Amniotic epithelial cell (primary cell): ENCODE results near the gene FUT8.
"Not testable (repeated sequence)": the region's sequence is repeated elsewhere in the genome, so short reads cannot be mapped to it uniquely, and the experiment has no call there.

Source experiments
- DNase-seq: peaks from one replicate; pipeline ENCODE4 v3.0.0-alpha.2; 2010; ENCODE audit warnings: low read depth

Gene FUT8

DNA sequence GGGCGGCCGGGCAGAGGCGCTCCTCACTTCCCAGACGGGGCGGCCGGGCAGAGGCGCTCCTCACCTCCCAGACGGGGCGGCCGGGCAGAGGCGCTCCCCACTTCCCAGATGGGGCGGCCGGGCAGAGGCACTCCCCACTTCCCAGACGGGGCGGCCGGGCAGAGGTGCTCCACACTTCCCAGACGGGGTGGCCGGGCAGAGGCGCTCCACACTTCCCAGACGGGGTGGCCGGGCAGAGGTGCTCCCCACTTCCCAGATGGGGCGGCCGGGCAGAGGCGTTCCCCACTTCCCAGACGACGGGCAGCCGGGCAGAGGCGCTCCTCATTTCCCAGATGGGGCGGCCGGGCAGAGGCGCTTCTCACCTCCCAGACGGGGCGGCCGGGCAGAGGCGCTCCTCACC is 304.3 kb downstream of the FUT8 start:
- not testable (repeated sequence) for DNase-seq

GRCh38 chr14:65717384-65717915 is 304.9 kb downstream of the FUT8 start:
- DNase-seq, result not testable (repeated sequence)

- DNase-seq, result no peak
Observed at GRCh38 chr14:65718629-65719028, 306.1 kb downstream of the FUT8 start.

DNA sequence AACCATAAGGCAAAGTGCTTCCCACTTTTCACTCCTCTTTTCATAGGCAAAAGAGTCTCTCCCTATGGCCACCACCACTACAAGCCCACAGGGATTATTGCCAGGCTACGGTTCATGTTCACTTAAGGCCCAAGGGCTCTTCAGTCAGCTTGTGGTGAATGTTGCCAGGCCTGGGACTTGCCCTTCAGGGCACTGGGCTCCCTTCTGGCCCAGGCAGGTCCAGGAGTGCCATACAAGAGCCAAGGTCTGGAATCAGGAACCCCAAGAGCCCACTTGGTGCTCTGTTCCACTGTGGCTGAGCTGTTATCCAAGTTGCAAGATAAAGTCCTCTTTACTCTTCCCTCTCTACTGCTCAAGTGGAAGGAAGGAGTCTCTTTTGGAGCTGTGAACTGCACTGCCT is 307.6 kb downstream of the FUT8 start:
- DNase-seq, result no peak

- no peak for DNase-seq
Observed at GRCh38 chr14:65720743-65721142, 308.2 kb downstream of the FUT8 start.

DNA sequence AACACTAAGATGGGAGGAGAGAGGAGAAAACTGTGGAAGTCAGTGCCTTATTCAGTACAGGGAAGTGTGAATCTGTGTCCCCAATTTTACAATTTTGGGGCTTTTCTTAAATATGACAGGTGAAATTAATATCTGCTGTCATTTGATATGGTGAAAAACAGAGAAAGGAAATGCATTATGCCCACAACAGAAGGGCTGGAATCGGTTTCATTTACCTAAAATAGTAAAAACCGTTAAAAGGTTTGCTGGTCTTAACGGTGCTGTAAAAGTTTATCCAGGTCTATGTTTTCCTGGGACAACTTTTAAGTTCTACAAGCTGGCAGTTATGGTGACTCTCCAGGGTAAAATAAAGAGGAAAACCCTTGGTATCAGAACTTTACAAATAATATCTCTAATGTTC is 310.8 kb downstream of the FUT8 start:
- DNase-seq, result no peak

GRCh38 chr14:65728604-65729003 is 316.1 kb downstream of the FUT8 start:
- DNase-seq, result no peak

GRCh38 chr14:65729566-65729965 is 317.0 kb downstream of the FUT8 start:
- no peak for DNase-seq

GRCh38 chr14:65731933-65732506 is 319.5 kb downstream of the FUT8 start:
- DNase-seq, result no peak

- DNase-seq, result no peak
Observed at GRCh38 chr14:65738339-65738738, 325.8 kb downstream of the FUT8 start.

DNA sequence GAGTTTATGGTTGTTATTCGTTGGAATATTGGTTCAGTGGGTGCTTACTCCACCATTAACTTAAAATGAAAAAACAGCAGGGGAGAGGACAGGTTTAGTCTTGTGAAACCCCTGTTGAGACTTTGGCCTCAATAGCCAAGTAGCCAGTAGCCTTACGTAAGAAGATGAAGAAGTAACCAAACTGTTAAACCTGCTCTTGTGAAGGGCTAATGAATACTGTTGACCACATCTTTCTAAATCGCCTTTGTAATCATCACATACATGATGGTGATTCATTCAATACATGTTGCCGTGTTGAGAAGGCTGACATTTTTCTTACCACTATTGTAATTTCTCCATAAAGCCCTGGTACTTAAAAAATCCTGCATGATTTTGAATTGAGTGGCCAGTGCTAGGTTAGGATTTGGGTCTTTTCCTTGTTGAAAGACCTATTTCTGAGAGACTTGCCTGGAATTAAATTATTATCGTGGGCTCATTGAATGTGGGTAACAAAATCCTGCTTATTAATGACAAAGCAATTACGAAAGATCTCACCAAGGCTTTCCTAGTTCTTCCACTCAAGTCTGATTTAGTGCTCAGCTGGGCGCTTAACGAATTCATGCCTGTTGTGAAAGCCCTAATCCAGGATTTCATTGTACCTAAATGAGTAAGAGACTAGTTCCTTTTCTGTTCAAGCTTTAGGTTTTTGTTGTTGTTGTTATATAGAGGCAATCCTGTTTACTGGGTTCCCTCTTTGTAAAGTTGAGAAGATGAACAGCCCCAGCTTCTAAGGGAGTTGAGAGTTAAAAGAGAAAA is 333.1 kb downstream of the FUT8 start:
- DNase-seq, result peak; percentile 26

- DNase-seq, result no peak
Observed at GRCh38 chr14:65748796-65749195, 336.3 kb downstream of the FUT8 start.

GRCh38 chr14:65749287-65749686 is 336.8 kb downstream of the FUT8 start:
- DNase-seq, result no peak

DNA sequence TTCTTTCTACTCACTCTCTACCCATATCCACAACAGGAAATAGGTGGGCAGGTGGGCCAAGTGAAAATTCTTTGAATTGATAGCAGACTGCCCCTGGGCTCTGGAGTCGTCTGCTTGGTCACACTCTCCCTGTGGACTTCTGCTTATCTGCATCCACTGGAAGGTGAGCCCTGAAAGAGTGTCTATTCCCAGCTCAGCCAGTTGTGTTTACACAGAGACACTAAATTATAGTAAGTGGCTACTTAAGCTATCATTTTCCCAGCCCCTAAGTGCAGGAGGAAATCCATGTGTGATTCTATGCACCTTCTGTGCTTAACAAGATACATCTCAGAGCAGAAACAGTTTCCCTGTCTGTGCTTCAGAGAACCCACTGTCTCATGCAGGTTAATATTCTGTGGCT is 338.4 kb downstream of the FUT8 start:
- DNase-seq, result no peak

DNA sequence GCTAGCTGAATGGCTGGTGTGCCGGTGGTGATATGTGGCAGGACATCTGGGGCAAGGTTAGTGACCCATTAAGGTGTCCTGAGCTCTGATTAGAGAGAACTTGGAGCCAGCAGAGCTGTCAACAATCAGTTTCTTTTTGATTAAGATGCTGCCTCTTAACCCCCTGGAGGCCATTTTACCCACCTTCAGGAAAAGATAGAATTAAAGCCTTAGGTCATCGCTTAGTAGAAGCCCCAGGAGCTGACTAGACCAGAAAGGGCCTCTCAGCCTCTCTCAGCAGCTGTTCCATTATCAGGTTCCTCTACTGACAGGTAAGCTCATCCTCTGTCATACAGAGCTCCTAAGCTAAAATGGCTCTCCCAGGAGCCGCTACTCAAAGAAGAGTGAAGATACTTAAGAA is 339.0 kb downstream of the FUT8 start:
- DNase-seq, result no peak

GRCh38 chr14:65753061-65753460 is 340.5 kb downstream of the FUT8 start:
- DNase-seq, result no peak

DNA sequence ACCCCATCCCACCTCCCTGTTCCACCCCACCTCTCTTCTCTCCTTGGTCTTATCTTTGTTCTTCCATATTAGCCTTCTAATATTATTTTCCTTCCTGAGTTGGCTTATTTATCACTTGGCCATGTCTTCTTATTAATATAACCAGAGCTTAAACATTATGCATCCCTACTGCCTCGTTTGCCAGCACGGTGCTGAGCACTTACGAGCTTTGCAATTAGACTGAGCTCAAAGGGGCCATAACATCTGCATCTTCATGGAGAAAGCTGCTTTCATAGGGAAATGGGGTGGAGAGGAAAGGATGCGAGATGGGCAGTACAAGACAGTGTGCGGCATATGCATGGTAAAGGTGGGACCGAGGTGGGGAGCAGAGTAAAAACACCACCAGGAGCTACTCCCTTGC is 342.8 kb downstream of the FUT8 start:
- no peak for DNase-seq

DNA sequence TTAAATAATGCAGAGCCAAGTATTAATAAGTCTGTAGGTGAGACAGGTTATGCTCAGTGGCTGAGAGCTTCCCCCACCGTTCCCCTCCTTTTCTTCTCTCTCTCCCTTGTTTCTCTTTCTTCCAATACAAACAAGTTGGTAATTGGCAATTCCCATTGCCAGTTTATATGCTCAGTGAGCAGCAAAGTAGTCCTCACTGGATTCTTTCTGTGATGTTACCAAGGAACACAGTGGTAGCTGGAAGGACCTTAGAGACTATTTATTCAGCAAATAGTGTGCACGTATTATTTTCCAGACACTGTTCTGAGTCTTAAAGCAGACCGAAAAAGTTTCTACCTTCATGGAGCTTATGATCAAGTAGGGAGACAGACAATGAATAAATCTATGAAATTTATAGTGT is 344.4 kb downstream of the FUT8 start:
- DNase-seq, result no peak

DNA sequence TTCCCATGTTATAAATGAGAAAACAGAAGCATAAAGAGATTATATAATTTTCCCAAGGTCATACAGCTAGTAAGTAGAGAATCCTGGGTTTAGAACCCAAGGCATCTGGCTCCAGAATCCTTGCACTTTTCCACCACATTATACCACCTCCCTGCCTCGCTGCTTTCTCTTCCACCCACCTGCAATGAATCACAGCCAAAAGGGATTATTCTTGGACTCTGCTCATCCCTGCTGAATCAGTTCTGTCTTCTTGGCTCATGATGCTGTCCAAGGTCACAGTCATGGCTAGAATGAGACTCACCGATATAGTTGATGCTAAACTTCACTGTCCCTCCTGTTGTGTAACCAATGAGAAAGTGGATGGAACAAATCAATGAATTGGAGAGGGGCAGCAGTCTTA is 356.6 kb downstream of the FUT8 start:
- peak; percentile 6 for DNase-seq

DNA sequence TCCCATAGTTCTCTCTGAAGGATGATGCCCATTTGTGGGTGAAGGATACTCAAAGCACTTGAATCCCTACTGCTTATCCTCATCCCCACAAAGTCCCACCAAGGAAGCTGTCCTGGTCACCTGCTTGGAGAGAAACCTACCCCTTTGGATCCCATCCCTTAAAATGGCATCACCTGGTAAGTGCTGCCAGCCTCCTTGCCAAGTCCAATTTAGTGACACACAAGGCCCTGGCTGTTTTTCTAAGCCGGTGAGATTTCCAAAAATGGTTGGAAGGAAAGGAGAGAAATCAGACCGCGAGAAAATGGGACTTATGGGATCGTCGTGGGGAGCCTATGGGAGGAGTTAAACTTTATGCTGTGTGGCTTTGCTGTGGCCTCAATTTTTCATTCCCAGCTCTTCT is 358.2 kb downstream of the FUT8 start:
- no peak for DNase-seq

GRCh38 chr14:65771271-65771670 is 358.7 kb downstream of the FUT8 start:
- no peak for DNase-seq

- no peak for DNase-seq
Observed at GRCh38 chr14:65772466-65772865, 359.9 kb downstream of the FUT8 start.

DNA sequence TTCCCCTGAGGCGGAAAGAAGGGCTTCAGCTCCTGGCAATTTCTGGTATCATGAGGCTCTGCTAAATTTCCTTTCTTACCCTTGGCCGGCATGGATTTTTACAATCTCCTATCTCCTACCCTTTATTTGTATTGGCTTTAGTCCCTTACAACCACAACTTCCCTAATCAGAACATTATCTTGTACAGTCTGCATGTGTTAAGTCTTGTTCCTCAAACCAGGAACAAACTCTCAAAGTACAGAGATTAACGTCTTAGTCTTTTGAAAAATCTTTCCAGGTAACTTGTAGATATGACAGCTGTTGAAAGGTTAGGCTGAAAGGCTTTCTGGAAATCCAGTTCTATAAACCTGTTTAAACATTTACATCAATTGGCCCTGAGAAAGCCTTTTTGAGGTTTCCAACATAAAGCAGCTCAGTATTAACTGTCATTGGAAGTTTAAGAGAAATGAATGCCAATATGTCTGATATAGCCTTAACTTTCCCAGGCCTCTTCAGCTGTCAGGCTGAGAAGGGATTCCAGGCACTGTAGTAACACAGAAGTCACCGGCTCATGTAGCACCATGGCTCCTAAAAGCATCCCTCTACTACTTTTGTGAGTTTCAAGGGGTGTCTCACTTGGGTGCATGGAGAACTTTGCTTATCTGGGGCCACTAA is 360.5 kb downstream of the FUT8 start:
- no peak for DNase-seq
